ENCODE results near the gene ADI1.

The ADI1 gene

GRCh38 chr2:3466482-3466863, 52.9 kb downstream of the ADI1 start:
- no peak overlapping the region for H2AFZ ChIP-seq (ENCODE audit: low read depth, low read length)
- no peak for TF ChIP-seq CTCF (IDR thresholded peaks at IDR 0.05; ENCODE audit: low read depth, low read length)
- TF ChIP-seq EZH2phosphoT487 (IDR thresholded peaks at IDR 0.05; ENCODE audit: low read depth): no peak

GRCh38 chr2:3465844-3466481, 53.4 kb downstream of the ADI1 start:
- TF ChIP-seq EZH2phosphoT487 (IDR thresholded peaks at IDR 0.05; ENCODE audit: low read depth) (no peak), CTCF (IDR thresholded peaks at IDR 0.05; ENCODE audit: low read depth, low read length) (no peak)
- peaks cover 23% of the 10 kb centered on the region for H3K4me1 ChIP-seq (ENCODE audit: low read length)
- H3K4me3 ChIP-seq (ENCODE audit: low read length): no peak overlapping the region
- H3K27me3 ChIP-seq (ENCODE audit: low read depth, low read length): no peaks in the 10 kb centered on the region
- no peaks in the 10 kb centered on the region for H3K9me3 ChIP-seq (ENCODE audit: insufficient read depth, low read length)
- H3K36me3 ChIP-seq (replicated peaks; ENCODE audit: low read depth, low read length): peaks cover 38% of the 10 kb centered on the region
- H3K4me2 ChIP-seq (ENCODE audit: low read length): no peak overlapping the region
- no peaks in the 10 kb centered on the region for H4K20me1 ChIP-seq (ENCODE audit: insufficient read depth, low read length)
- no peaks in the 10 kb centered on the region for H3K79me2 ChIP-seq (ENCODE audit: low read length)
- H3K9ac ChIP-seq (ENCODE audit: low read length): no peak overlapping the region
- no peak overlapping the region for H3K27ac ChIP-seq (ENCODE audit: low read length)
- no peak overlapping the region for H2AFZ ChIP-seq (ENCODE audit: low read depth, low read length)

More at GRCh38 chr2:3466482-3466863, 52.9 kb downstream of the ADI1 start:
- Histone ChIP-seq H3K9me3 (ENCODE audit: insufficient read depth, low read length) (no peaks in the 10 kb centered on the region), H3K4me1 (ENCODE audit: low read length) (peaks cover 18% of the 10 kb centered on the region), H3K4me2 (ENCODE audit: low read length) (no peak overlapping the region), H4K20me1 (ENCODE audit: insufficient read depth, low read length) (no peaks in the 10 kb centered on the region), H3K79me2 (ENCODE audit: low read length) (no peaks in the 10 kb centered on the region), H3K4me3 (ENCODE audit: low read length) (no peak overlapping the region), H3K36me3 (replicated peaks; ENCODE audit: low read depth, low read length) (peaks cover 34% of the 10 kb centered on the region), H3K27me3 (ENCODE audit: low read depth, low read length) (no peaks in the 10 kb centered on the region), H3K27ac (ENCODE audit: low read length) (no peak overlapping the region), H3K9ac (ENCODE audit: low read length) (no peak overlapping the region)

- H3K4me3 ChIP-seq (ENCODE audit: low read length): no peak overlapping the region
- no peak overlapping the region for H3K27ac ChIP-seq (ENCODE audit: low read length)
- H4K20me1 ChIP-seq (ENCODE audit: insufficient read depth, low read length): no peaks in the 10 kb centered on the region
- peaks cover 35% of the 10 kb centered on the region for H3K36me3 ChIP-seq (replicated peaks; ENCODE audit: low read depth, low read length)
- H3K27me3 ChIP-seq (ENCODE audit: low read depth, low read length): no peaks in the 10 kb centered on the region
- no peaks in the 10 kb centered on the region for H3K9me3 ChIP-seq (ENCODE audit: insufficient read depth, low read length)
- no peak overlapping the region for H3K9ac ChIP-seq (ENCODE audit: low read length)
- no peak overlapping the region for H3K4me2 ChIP-seq (ENCODE audit: low read length)
- TF ChIP-seq CTCF (IDR thresholded peaks at IDR 0.05; ENCODE audit: low read depth, low read length) (no peak), EZH2phosphoT487 (IDR thresholded peaks at IDR 0.05; ENCODE audit: low read depth) (no peak)
- H2AFZ ChIP-seq (ENCODE audit: low read depth, low read length): no peak overlapping the region
- no peaks in the 10 kb centered on the region for H3K79me2 ChIP-seq (ENCODE audit: low read length)
- peaks cover 24% of the 10 kb centered on the region for H3K4me1 ChIP-seq (ENCODE audit: low read length)
Measured at GRCh38 chr2:3465328-3465727, 54.0 kb downstream of the ADI1 start.

GRCh38 chr2:3464401-3465005, 54.8 kb downstream of the ADI1 start:
- peaks cover 34% of the 10 kb centered on the region for H3K36me3 ChIP-seq (replicated peaks; ENCODE audit: low read depth, low read length)
- H3K27me3 ChIP-seq (ENCODE audit: low read depth, low read length): no peaks in the 10 kb centered on the region
- no peaks in the 10 kb centered on the region for H3K79me2 ChIP-seq (ENCODE audit: low read length)
- no peak overlapping the region for H3K4me3 ChIP-seq (ENCODE audit: low read length)
- no peak overlapping the region for H2AFZ ChIP-seq (ENCODE audit: low read depth, low read length)
- no peaks in the 10 kb centered on the region for H3K9me3 ChIP-seq (ENCODE audit: insufficient read depth, low read length)
- no peak overlapping the region for H3K9ac ChIP-seq (ENCODE audit: low read length)
- H4K20me1 ChIP-seq (ENCODE audit: insufficient read depth, low read length): no peaks in the 10 kb centered on the region
- H3K4me1 ChIP-seq (ENCODE audit: low read length): peaks cover 24% of the 10 kb centered on the region
- H3K27ac ChIP-seq (ENCODE audit: low read length): no peak overlapping the region
- TF ChIP-seq EZH2phosphoT487 (IDR thresholded peaks at IDR 0.05; ENCODE audit: low read depth) (no peak), CTCF (IDR thresholded peaks at IDR 0.05; ENCODE audit: low read depth, low read length) (no peak)
- H3K4me2 ChIP-seq (ENCODE audit: low read length): no peak overlapping the region
